NT2/D1 (cell line): ENCODE data around the gene GPAM.

Experiments used
- SUZ12 ChIP-seq: IDR thresholded peaks from 2 replicates; pipeline ENCODE4 v1.6.1; 2011; ENCODE audit not compliant: insufficient read length, insufficient read depth; ENCODE audit errors: extremely low read depth
- YY1 ChIP-seq: IDR thresholded peaks from 2 replicates; pipeline ENCODE4 v1.6.1; 2011; ENCODE audit not compliant: insufficient read length, insufficient read depth
- ZNF274 ChIP-seq: IDR thresholded peaks from 2 replicates; pipeline ENCODE4 v1.6.1; 2011; ENCODE audit warnings: mild to moderate bottlenecking, low read depth, low read length

GRCh38 chr10:112209684-112210131 is 26.1 kb upstream of the GPAM start:
- TF ChIP-seq SUZ12 (no peak), YY1 (no peak), ZNF274 (no peak)
